ENCODE results near the gene RUNDC1. TPM values are rescaled to one million over a fixed set of nuclear protein-coding genes. Genes with fewer than 3 reads are reported as not detected.

The RUNDC1 gene
- total and polyA plus RNA-seq, 2 of the 8 experiments (the other 6 are each of a cell fraction or from before 2014, with no cell fraction given) = 7.9 to 11.9 TPM

- H3K4me2 ChIP-seq (ENCODE audit: insufficient read depth in 1 of 2, low read depth in 2 of 2, low read length in 2 of 2) = no peak overlapping the region
- no peaks in the 10 kb centered on the region for H3K79me2 ChIP-seq (ENCODE audit: control insufficient read depth in 1 of 2, insufficient read depth in 2 of 2, low read length in 2 of 2)
- 90% methylated on average over 5 of the region's 5 CpGs; no CpG with 5 or more reads in 1 of the 2 experiments for WGBS, 2 experiments (ENCODE audit: extremely low coverage in 1 of 2, insufficient coverage in 1 of 2, insufficient read length in 1 of 2, insufficient replicate concordance in 2 of 2, low coverage in 1 of 2, low lambda C conversion rate in 2 of 2, missing lambda C conversion rate in 1 of 2)
- H4K20me1 ChIP-seq (replicated peaks in 1 of 2; ENCODE audit: control insufficient read depth in 1 of 2, insufficient read depth in 2 of 2, low read length in 2 of 2) = no peaks in the 10 kb centered on the region
- POLR2A ChIA-PET (ENCODE audit: partially characterized antibody) = interaction anchor here (1.0 to 1.8 kb wide), 4 partner anchors 9 to 138 kb away, joined by 3 to 5 read pairs (median 4); partner anchors contain the start of genes PSME3 and RPL27
- H3K27ac ChIP-seq (ENCODE audit: low read depth, low read length) = no peak overlapping the region
- H3K4me1 ChIP-seq (replicated peaks in 1 of 4; ENCODE audit: control insufficient read depth in 3 of 4, insufficient read depth in 4 of 4, low read length in 3 of 4) = no peaks in the 10 kb centered on the region
- no peak overlapping the region for H2BK20ac ChIP-seq (ENCODE audit: low read length)
- CTCF ChIA-PET (ENCODE audit: partially characterized antibody) = interaction anchor here (0.5 kb wide), 1 partner anchor 164 kb away, joined by 3 read pairs; no protein-coding TSS in a partner anchor
- no peak overlapping the region for H3K56ac ChIP-seq (replicated peaks; ENCODE audit: insufficient read length, low read depth, low read length)
- no peaks in the 10 kb centered on the region for H3K36me3 ChIP-seq (ENCODE audit: control insufficient read depth in 2 of 4, insufficient read depth in 4 of 4, low read length in 3 of 4)
- peaks cover 0 to 3% of the 10 kb centered on the region in 2 experiments; a peak in 1 of 4 replicates for H3K9me3 ChIP-seq (ENCODE audit: insufficient read depth in 2 of 2, low read depth in 1 of 2, low read length in 1 of 2)
- H3K23ac ChIP-seq (ENCODE audit: insufficient read length) = no peak overlapping the region
- no peak overlapping the region for H3K9ac ChIP-seq (replicated peaks in 1 of 4; ENCODE audit: extremely low read depth in 1 of 4, low read depth in 3 of 4, low read length in 3 of 4)
- H2AK5ac ChIP-seq (ENCODE audit: low read depth, low read length) = no peak overlapping the region
- H2AFZ ChIP-seq (ENCODE audit: low read length) = no peak overlapping the region
- no peak overlapping the region for H3K14ac ChIP-seq (ENCODE audit: insufficient read length)
- H2BK5ac ChIP-seq (ENCODE audit: low read depth, low read length) = no peak overlapping the region
- DNase-seq (ENCODE audit: low read depth in 1 of 2, low spot score in 2 of 2) (no peak), FAIRE-seq (no peak)
- no peak overlapping the region for H3K4ac ChIP-seq (replicated peaks; ENCODE audit: insufficient read length, low read depth, low read length)
- no peaks in the 10 kb centered on the region; the same call in 1 of the 2 replicates for H3K23me2 ChIP-seq (ENCODE audit: low read depth, low read length)
- H4K5ac ChIP-seq (ENCODE audit: insufficient read length, low read depth, low read length) = no peak overlapping the region
- no peak for TF ChIP-seq POLR2A (IDR thresholded peaks at IDR 0.05; ENCODE audit: control extremely low read depth in 1 of 2, low read depth in 2 of 2, low read length in 2 of 2)
- no peak for TF ChIP-seq RAD21 (IDR thresholded peaks at IDR 0.05 in 1 of 2, conservative IDR thresholded peaks at IDR 0.05 in 1 of 2; ENCODE audit: low read depth in 2 of 2, low read length in 2 of 2)
- no peak for TF ChIP-seq RXRA (IDR thresholded peaks at IDR 0.05; ENCODE audit: insufficient read depth, low read depth, low read length)
- no peak for TF ChIP-seq SAP30 (IDR thresholded peaks at IDR 0.05; ENCODE audit: insufficient read depth, insufficient replicate concordance, low read length)
- TF ChIP-seq RFX5 (IDR thresholded peaks at IDR 0.05; ENCODE audit: borderline replicate concordance, low read depth, low read length) = no peak
- no peak for TF ChIP-seq ASH2L (IDR thresholded peaks at IDR 0.05; ENCODE audit: low read length)
- no peak overlapping the region for H3K4me3 ChIP-seq (ENCODE audit: extremely low read depth in 1 of 4, insufficient read depth in 2 of 4, low read depth in 3 of 4, low read length in 4 of 4)
- no peak overlapping the region for H2BK15ac ChIP-seq (ENCODE audit: low read length)
- no peaks in the 10 kb centered on the region for H3K79me1 ChIP-seq (ENCODE audit: low read depth, low read length)
- H3K27me3 ChIP-seq (replicated peaks in 1 of 4; ENCODE audit: control insufficient read depth in 3 of 4, extremely low read depth in 1 of 4, insufficient read depth in 3 of 4, low read length in 3 of 4) = no peaks in the 10 kb centered on the region
- H2BK12ac ChIP-seq (ENCODE audit: low read depth, low read length) = no peak overlapping the region
- no peak overlapping the region for H3K18ac ChIP-seq (ENCODE audit: extremely low read depth, low read length)
- H4K8ac ChIP-seq (ENCODE audit: extremely low read depth, insufficient read depth, low read length) = no peak overlapping the region
- H2BK120ac ChIP-seq (replicated peaks; ENCODE audit: low read depth, low read length) = no peak overlapping the region
- no peak overlapping the region for H4K91ac ChIP-seq (replicated peaks; ENCODE audit: insufficient read length, low read length)
These were observed 8.8 kb upstream of the RUNDC1 start for GRCh38 chr17:42971589-42971988.
